K562 (cell line): Measurements from ENCODE around the gene CHN1. TPM values are rescaled to one million over a fixed set of nuclear protein-coding genes. Genes with fewer than 3 reads are reported as not detected.

Experiments
- ATAC-seq: fragments of 200-7000 bp; cut with Tn5 transposase; 3 replicates; pipeline ENCODE4 v1.9.1; 2020; ENCODE audit warnings: moderate library complexity
- BruUV-seq: library from RNA; stranded (reverse); fragments of 400-500 nt; replicated peaks from 2 replicates; lab custom pipeline; 2021; lab: Mats Ljungman, UMichigan
- CTCF ChIA-PET: fragments of 300-600 bp; formaldehyde crosslinking; extraction: SDS; loops from one replicate; lab custom pipeline; 2021; ENCODE audit warnings: low intra/inter-chr PET ratio; lab: Yijun Ruan, JAX
- POLR2A ChIA-PET: fragments of 300-600, 350-650 bp; sonication (Branson Sonifier 250); formaldehyde crosslinking; extraction: SDS; loops from one replicate; lab custom pipeline; 2021; ENCODE audit warnings: antibody characterized with exemption, inconsistent platforms; lab: Yijun Ruan, JAX
- DNase-seq, 4 experiments: peaks; one replicate each; pipeline versions ENCODE4 v3.0.0 to v3.0.0-alpha.2; 2011 to 2018; ENCODE audit warnings: low spot score in 3 of 4, mixed read lengths in 3 of 4; ENCODE audit errors: extremely low read depth in 1 of 4
- FAIRE-seq: peaks from 2 replicates; lab custom pipeline; 2011; peaks lifted over from hg19 to GRCh38; lab: Jason Lieb, UNC
- H2AFZ ChIP-seq: 2 replicates; pipeline ENCODE4 v1.6.0; 2011; ENCODE audit warnings: low read depth, low read length, control low read depth, inconsistent platforms
- H3K27ac ChIP-seq: fragments of 200-600 bp; 3 replicates; pipeline ENCODE4 v1.8.0; 2011; ENCODE audit warnings: low read depth, mild to moderate bottlenecking, control low read depth, inconsistent platforms, low read length, moderate library complexity, mixed read lengths; ENCODE audit errors: extremely low read depth
- H3K27me3 ChIP-seq, 2 experiments: fragments of 300-600 bp in 1 of 2; 2 replicates in 1 of 2; 3 replicates in 1 of 2; pipeline versions ENCODE4 v1.6.0 to v1.8.0; 2011; ENCODE audit warnings: inconsistent platforms in 2 of 2, low read length in 2 of 2, mild to moderate bottlenecking in 1 of 2, mixed read lengths in 1 of 2, moderate library complexity in 1 of 2; ENCODE audit not compliant: control insufficient read depth in 2 of 2, insufficient read depth in 2 of 2
- H3K36me3 ChIP-seq: fragments of 300-600 bp; 3 replicates; pipeline ENCODE4 v1.8.0; 2011; ENCODE audit warnings: mild to moderate bottlenecking, low read length, inconsistent platforms; ENCODE audit not compliant: control insufficient read depth, insufficient read depth
- H3K4me1 ChIP-seq, 2 experiments: fragments of 200-600 bp in 1 of 2; replicated peaks in 1 of 2; 2 replicates in 1 of 2; 3 replicates in 1 of 2; pipeline versions ENCODE4 v1.5.1 to v1.8.0; 2011; ENCODE audit warnings: inconsistent platforms in 2 of 2, low read length in 2 of 2, mild to moderate bottlenecking in 1 of 2, mixed read lengths in 1 of 2, moderate library complexity in 1 of 2; ENCODE audit not compliant: control insufficient read depth in 2 of 2, insufficient read depth in 2 of 2
- H3K4me2 ChIP-seq: 2 replicates; pipeline ENCODE4 v1.6.1; 2011; ENCODE audit warnings: low read length, control low read depth, inconsistent platforms, mixed read lengths; ENCODE audit not compliant: insufficient read depth
- H3K4me3 ChIP-seq: fragments of 200-600 bp; sonication (generic), shearing (Covaris generic); 2 replicates; pipeline ENCODE4 v1.5.1; 2016; ENCODE audit warnings: control low read depth, inconsistent platforms
- H3K79me2 ChIP-seq: fragments of 200-600 bp; 3 replicates; pipeline ENCODE4 v1.8.0; 2011; ENCODE audit warnings: low read length, inconsistent platforms; ENCODE audit not compliant: control insufficient read depth, insufficient read depth
- H3K9ac ChIP-seq, 2 experiments: 2 replicates each; pipeline versions ENCODE4 v1.6.0 to v1.6.1; 2011; ENCODE audit warnings: low read depth in 2 of 2, low read length in 2 of 2, control low read depth in 1 of 2, inconsistent platforms in 1 of 2, mild to moderate bottlenecking in 1 of 2, mixed read lengths in 1 of 2; ENCODE audit not compliant: insufficient read depth in 1 of 2
- H3K9me1 ChIP-seq: one replicate; pipeline ENCODE4 v1.6.0; 2011; ENCODE audit warnings: inconsistent platforms, mild to moderate bottlenecking, low read length, moderate library complexity; ENCODE audit not compliant: control insufficient read depth, insufficient read depth
- H3K9me3 ChIP-seq: replicated peaks from 2 replicates; pipeline ENCODE4 v1.5.1; 2011; ENCODE audit warnings: low read depth, low read length, inconsistent platforms; ENCODE audit not compliant: control insufficient read depth, insufficient read depth
- H4K20me1 ChIP-seq: replicated peaks from 2 replicates; pipeline ENCODE4 v1.6.1; 2011; ENCODE audit warnings: low read length, inconsistent platforms, mixed read lengths; ENCODE audit not compliant: control insufficient read depth, insufficient read depth
- ARID3B ChIP-seq: fragments of 250-450 bp; sonication (Bioruptor Pico); IDR thresholded peaks from 2 replicates; pipeline ENCODE4 v1.4.0; 2020; ENCODE audit warnings: borderline replicate concordance
- BCOR ChIP-seq: fragments of 450-650 bp; IDR thresholded peaks from 2 replicates; pipeline ENCODE4 v1.6.1; 2016
- CHAMP1 ChIP-seq: fragments of 450-650 bp; IDR thresholded peaks from 2 replicates; pipeline ENCODE4 v1.6.1; 2016; ENCODE audit warnings: mild to moderate bottlenecking
- CHD1 ChIP-seq: fragments of 200-600 bp; sonication (generic); IDR thresholded peaks from one replicate; pipeline ENCODE4 v1.6.1; 2012; ENCODE audit warnings: mild to moderate bottlenecking, moderate library complexity, low read length, inconsistent platforms
- CHD2 ChIP-seq: IDR thresholded peaks from 2 replicates; pipeline ENCODE4 v1.6.1; 2011; ENCODE audit warnings: low read depth, low read length
- GTF2B ChIP-seq: IDR thresholded peaks from 2 replicates; pipeline ENCODE4 v1.6.1; 2011; ENCODE audit not compliant: insufficient read length; ENCODE audit errors: extremely low read depth
- HNRNPL ChIP-seq: fragments of 200-400 bp; formaldehyde crosslinking; IDR thresholded peaks from 2 replicates; pipeline ENCODE4 v1.6.1; 2017; ENCODE audit warnings: low read depth, mild to moderate bottlenecking, low read length
- KLF13 ChIP-seq: fragments of 450-650 bp; IDR thresholded peaks from 2 replicates; pipeline ENCODE4 v1.6.1; 2016; ENCODE audit warnings: missing genetic modification characterization, low read depth, mild to moderate bottlenecking, missing compliant biosample characterization, moderate library complexity, borderline replicate concordance
- MEIS2 ChIP-seq: fragments of 450-650 bp; IDR thresholded peaks from 2 replicates; pipeline ENCODE4 v1.6.1; 2014; ENCODE audit warnings: mild to moderate bottlenecking; ENCODE audit not compliant: partially characterized antibody
- MYNN ChIP-seq, 2 experiments: sonication (generic); formaldehyde crosslinking in 1 of 2; IDR thresholded peaks; 2 replicates each; pipeline versions ENCODE4 v1.5.0 to v1.6.1; 2016 to 2020; ENCODE audit warnings: antibody characterized with exemption in 1 of 2, missing genetic modification reagents in 1 of 2
- PHF21A ChIP-seq: fragments of 450-650 bp; IDR thresholded peaks from 2 replicates; pipeline ENCODE4 v1.6.1; 2017; ENCODE audit warnings: low read depth, borderline replicate concordance
- PTBP1 ChIP-seq: fragments of 200-400 bp; formaldehyde crosslinking; IDR thresholded peaks from 2 replicates; pipeline ENCODE4 v1.6.1; 2017; ENCODE audit warnings: low read depth, low read length
- RBM14 ChIP-seq: fragments of 200-400 bp; formaldehyde crosslinking; IDR thresholded peaks from 2 replicates; pipeline ENCODE4 v1.6.1; 2018; ENCODE audit warnings: low read depth, mild to moderate bottlenecking, low read length, moderate library complexity, borderline replicate concordance; ENCODE audit not compliant: insufficient read depth
- RBM17 ChIP-seq: fragments of 200-400 bp; formaldehyde crosslinking; IDR thresholded peaks from 2 replicates; pipeline ENCODE4 v1.6.1; 2017; ENCODE audit warnings: low read depth, mild to moderate bottlenecking, low read length, borderline replicate concordance
- TBP ChIP-seq: optimal IDR thresholded peaks from 2 replicates; pipeline ENCODE3; 2011; ENCODE audit warnings: low read depth, low read length, improper control_type of control experiment
- ZBTB7A ChIP-seq: IDR thresholded peaks from 2 replicates; pipeline ENCODE4 v1.6.1; 2011; ENCODE audit warnings: low read depth, mild to moderate bottlenecking, low read length, moderate library complexity, borderline replicate concordance; ENCODE audit not compliant: control insufficient read depth
- WGBS: fragments of 100-300 bp; shearing (Covaris generic); methylation state at CpG from one replicate; pipeline ENCODE4 v1.1.6; 2016; ENCODE audit warnings: low coverage, mixed read lengths; ENCODE audit not compliant: insufficient coverage; ENCODE audit errors: missing lambda C conversion rate; 5-methylcytosine and 5-hydroxymethylcytosine counted together
- in situ Hi-C: fragments of 300-500 bp; cut with MboI; formaldehyde crosslinking; loops from 4 replicates; pipeline ENCODE4 v1.15.0; 2018; ENCODE audit warnings: inconsistent platforms, mixed read lengths
- intact Hi-C: fragments of 100-400 bp; cut with micrococcal nuclease; formaldehyde crosslinking; loops from 2 replicates; pipeline ENCODE4 v1.14.2; 2022
- polyA plus RNA-seq, 8 experiments: library from polyadenylated mRNA; depleted of rRNA in 4 of 8; stranded (reverse) in 5 of 8; unstranded in 3 of 8; fragments of >200 nt; fragmentation: Nextera tagmentation in 2 of 8; fragmentation: Illumina TruSeq in 1 of 8; extraction: Ambion mirVana in 2 of 8; extraction: Trizol in 1 of 8; gene quantifications; 2 replicates each; pipeline versions ENCODE4 v1.2.1 to v1.2.3, GENCODE V29; 2011 to 2014; ENCODE audit warnings: inconsistent platforms in 1 of 8, missing spikeins in 1 of 8
- total RNA-seq, 7 experiments: library from RNA; depleted of rRNA in 6 of 7; stranded (reverse); fragments of >200 nt in 6 of 7; fragmentation: Illumina TruSeq in 2 of 7; extraction: Trizol in 2 of 7; gene quantifications; 2 replicates each; pipeline versions ENCODE4 v1.2.1 to v1.2.3, GENCODE V29; 2011 to 2021; ENCODE audit warnings: low replicate concordance in 1 of 7

The CHN1 gene
- total and polyA plus RNA-seq, 9 of the 15 experiments (the other 6 are each of a cell fraction or from before 2014, with no cell fraction given), result 0.17 to 2.0 (median 0.87) TPM

GRCh38 chr2:174967691-174968260 lies 37.4 kb downstream of the CHN1 start (continued):
- TF ChIP-seq ARID3B, result no peak
- no peak for TF ChIP-seq PTBP1
- TF ChIP-seq CHAMP1, result no peak
- no peak for TF ChIP-seq PHF21A
- no peak for TF ChIP-seq MEIS2
- no peak for TF ChIP-seq RBM14

GRCh38 chr2:174967086-174967485 lies 38.1 kb downstream of the CHN1 start:
- Histone ChIP-seq H3K27ac (no peak overlapping the region), H3K4me1 (no peaks in the 10 kb centered on the region), H3K4me2 (no peak overlapping the region), H3K36me3 (no peaks in the 10 kb centered on the region), H3K9me1 (no peaks in the 10 kb centered on the region), H2AFZ (no peak overlapping the region), H3K9me3 (no peaks in the 10 kb centered on the region), H3K79me2 (no peaks in the 10 kb centered on the region), H4K20me1 (no peaks in the 10 kb centered on the region), H3K27me3 (peaks cover 9 to 26% of the 10 kb centered on the region in 2 experiments; a peak in 3 of 5 replicates), H3K4me3 (no peak overlapping the region), H3K9ac (no peak overlapping the region)
- under 1% methylated on average over 6 of the region's 6 CpGs for WGBS
- intact Hi-C loops, result no loop called here
- ATAC-seq, result no peak
- no peak for DNase-seq
- POLR2A ChIA-PET, result no interaction called here
- in situ Hi-C loops, result no loop called here
- BruUV-seq, result no TSS peak
- CTCF ChIA-PET, result no interaction called here
- FAIRE-seq, result no peak
- TF ChIP-seq ZBTB7A (no peak), CHD2 (no peak), GTF2B (no peak), MYNN (IDR thresholded peaks at IDR 0.05) (no peak), MYNN (CRISPR knock-in tag; IDR thresholded peaks at IDR 0.05) (no peak), TBP (no peak), KLF13 (tag) (no peak), RBM17 (no peak), HNRNPL (no peak), BCOR (no peak), CHD1 (no peak)
